HL-60 (cell line): ENCODE results near the gene GATC.

ENCODE experiments used
- POLR2AphosphoS5 ChIP-seq: IDR thresholded peaks from 2 replicates; pipeline ENCODE4 v1.6.1; 2012; ENCODE audit warnings: low read depth
- SPI1 ChIP-seq: IDR thresholded peaks from 2 replicates; pipeline ENCODE4 v1.6.1; 2012; ENCODE audit warnings: low read depth, mild to moderate bottlenecking, borderline replicate concordance
- TF ChIP-seq, protein P1 (sequence below): IDR thresholded peaks from one replicate; pipeline ENCODE4 v1.5.1; 2011; ENCODE audit warnings: low read length, control low read depth, inconsistent platforms; ENCODE audit not compliant: insufficient read depth

GRCh38 chr12:120490833-120491512, 44.7 kb downstream of the GATC start:
- TF ChIP-seq, protein P1, sequence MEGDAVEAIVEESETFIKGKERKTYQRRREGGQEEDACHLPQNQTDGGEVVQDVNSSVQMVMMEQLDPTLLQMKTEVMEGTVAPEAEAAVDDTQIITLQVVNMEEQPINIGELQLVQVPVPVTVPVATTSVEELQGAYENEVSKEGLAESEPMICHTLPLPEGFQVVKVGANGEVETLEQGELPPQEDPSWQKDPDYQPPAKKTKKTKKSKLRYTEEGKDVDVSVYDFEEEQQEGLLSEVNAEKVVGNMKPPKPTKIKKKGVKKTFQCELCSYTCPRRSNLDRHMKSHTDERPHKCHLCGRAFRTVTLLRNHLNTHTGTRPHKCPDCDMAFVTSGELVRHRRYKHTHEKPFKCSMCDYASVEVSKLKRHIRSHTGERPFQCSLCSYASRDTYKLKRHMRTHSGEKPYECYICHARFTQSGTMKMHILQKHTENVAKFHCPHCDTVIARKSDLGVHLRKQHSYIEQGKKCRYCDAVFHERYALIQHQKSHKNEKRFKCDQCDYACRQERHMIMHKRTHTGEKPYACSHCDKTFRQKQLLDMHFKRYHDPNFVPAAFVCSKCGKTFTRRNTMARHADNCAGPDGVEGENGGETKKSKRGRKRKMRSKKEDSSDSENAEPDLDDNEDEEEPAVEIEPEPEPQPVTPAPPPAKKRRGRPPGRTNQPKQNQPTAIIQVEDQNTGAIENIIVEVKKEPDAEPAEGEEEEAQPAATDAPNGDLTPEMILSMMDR: no peak
- TF ChIP-seq POLR2AphosphoS5: no peak
- TF ChIP-seq SPI1: no peak
